ENCODE measurements around the gene CSTB. TPM values are rescaled to one million over a fixed set of nuclear protein-coding genes. Genes with fewer than 3 reads are reported as not detected.

CSTB gene
- polyA plus RNA-seq, 3 donors from 2014 or later, result 37.9 to 63.0 (median 52.2) TPM

- Mint-ChIP-seq H3K27ac (peak overlapping the region; percentile 67 to 83 (median 72)), H3K27me3 (ENCODE audit: low read depth in 3 of 3) (peaks cover 0 to 6% (median 0%) of the 10 kb centered on the region in 3 donors), H3K36me3 (peaks cover 3 to 7% (median 6%) of the 10 kb centered on the region in 3 donors), H3K9me3 (no peaks in the 10 kb centered on the region), H3K4me3 (peak overlapping the region; percentile 84 to 92 (median 87)), H3K4me1 (peaks cover 21 to 31% of the 10 kb centered on the region in 2 donors)
- no peak for DNase-seq
Measured at GRCh38 chr21:43775190-43775589, 918 bp downstream of the CSTB start.

- Mint-ChIP-seq H3K27ac (peak overlapping the region in 2 of 6 donors; percentile 10 to 34), H3K27me3 (ENCODE audit: low read depth in 3 of 3) (peaks cover 0 to 6% (median 1%) of the 10 kb centered on the region in 3 donors), H3K4me3 (peak overlapping the region; percentile 47 to 86 (median 74)), H3K4me1 (peaks cover 19 to 31% of the 10 kb centered on the region in 2 donors), H3K36me3 (peaks cover 3 to 7% (median 6%) of the 10 kb centered on the region in 3 donors), H3K9me3 (no peaks in the 10 kb centered on the region)
- DNase-seq, result no peak
Measured at GRCh38 chr21:43774163-43774562, 1.9 kb downstream of the CSTB start.

- peaks cover 0 to 6% (median 3%) of the 10 kb centered on the region in 3 donors for H3K27me3 Mint-ChIP-seq (ENCODE audit: low read depth in 3 of 3)
- H3K27ac Mint-ChIP-seq, result peak overlapping the region in 1 of 6 donors; percentile 10
- H3K4me1 Mint-ChIP-seq, result peaks cover 15 to 23% of the 10 kb centered on the region in 2 donors
- no peak overlapping the region for H3K4me3 Mint-ChIP-seq
- DNase-seq, result no peak
- H3K36me3 Mint-ChIP-seq, result peaks cover 3 to 7% (median 6%) of the 10 kb centered on the region in 3 donors
- H3K9me3 Mint-ChIP-seq, result no peaks in the 10 kb centered on the region
Measured at GRCh38 chr21:43772425-43772821, 3.7 kb downstream of the CSTB start.

- Mint-ChIP-seq H3K4me3 (no peak overlapping the region), H3K4me1 (peaks cover 14 to 23% of the 10 kb centered on the region in 2 donors), H3K27ac (no peak overlapping the region), H3K36me3 (peaks cover 3 to 7% (median 6%) of the 10 kb centered on the region in 3 donors), H3K27me3 (ENCODE audit: low read depth in 3 of 3) (peaks cover 0 to 7% (median 3%) of the 10 kb centered on the region in 3 donors), H3K9me3 (no peaks in the 10 kb centered on the region)
- DNase-seq, result no peak
Measured at GRCh38 chr21:43771698-43772424, 4.2 kb downstream of the CSTB start.

- Mint-ChIP-seq H3K27ac (no peak overlapping the region), H3K9me3 (no peaks in the 10 kb centered on the region), H3K4me3 (no peak overlapping the region), H3K36me3 (peaks cover 3 to 7% (median 6%) of the 10 kb centered on the region in 3 donors), H3K4me1 (peaks cover 14 to 23% of the 10 kb centered on the region in 2 donors), H3K27me3 (ENCODE audit: low read depth in 3 of 3) (peaks cover 0 to 4% (median 3%) of the 10 kb centered on the region in 3 donors)
- no peak for DNase-seq
Measured at GRCh38 chr21:43771199-43771675, 4.9 kb downstream of the CSTB start.

- no peak overlapping the region for H3K27ac Mint-ChIP-seq
- H3K36me3 Mint-ChIP-seq, result peaks cover 3 to 7% (median 6%) of the 10 kb centered on the region in 3 donors
- no peak for DNase-seq
- H3K9me3 Mint-ChIP-seq, result no peaks in the 10 kb centered on the region
- peaks cover 8 to 16% of the 10 kb centered on the region in 2 donors for H3K4me1 Mint-ChIP-seq
- H3K27me3 Mint-ChIP-seq (ENCODE audit: low read depth in 3 of 3), result peaks cover 0 to 3% (median 1%) of the 10 kb centered on the region in 3 donors
- H3K4me3 Mint-ChIP-seq, result no peak overlapping the region
Measured at GRCh38 chr21:43770066-43770655, 5.9 kb downstream of the CSTB start.

- Mint-ChIP-seq H3K4me3 (no peak overlapping the region), H3K27ac (no peak overlapping the region), H3K36me3 (peaks cover 3 to 7% (median 6%) of the 10 kb centered on the region in 3 donors), H3K27me3 (ENCODE audit: low read depth in 3 of 3) (peaks cover 0 to 3% (median 1%) of the 10 kb centered on the region in 3 donors), H3K4me1 (peaks cover 3 to 9% of the 10 kb centered on the region in 2 donors), H3K9me3 (no peaks in the 10 kb centered on the region)
- DNase-seq, result no peak
Measured at GRCh38 chr21:43769325-43769958, 6.7 kb downstream of the CSTB start.

GRCh38 chr21:43768868-43769167, 7.3 kb downstream of the CSTB start:
- Mint-ChIP-seq H3K4me3 (no peak overlapping the region), H3K27me3 (ENCODE audit: low read depth in 3 of 3) (peaks cover 0 to 3% (median 1%) of the 10 kb centered on the region in 3 donors), H3K4me1 (peaks cover 0 to 3% of the 10 kb centered on the region in 2 donors), H3K36me3 (peaks cover 0 to 3% (median 3%) of the 10 kb centered on the region in 3 donors), H3K27ac (no peak overlapping the region), H3K9me3 (no peaks in the 10 kb centered on the region)
- DNase-seq, result no peak

- Mint-ChIP-seq H3K9me3 (no peaks in the 10 kb centered on the region), H3K27ac (no peak overlapping the region), H3K27me3 (ENCODE audit: low read depth in 3 of 3) (peaks cover 0 to 3% (median 1%) of the 10 kb centered on the region in 3 donors), H3K4me1 (no peaks in the 10 kb centered on the region), H3K4me3 (no peak overlapping the region), H3K36me3 (peaks cover 0 to 3% (median 0%) of the 10 kb centered on the region in 3 donors)
- DNase-seq, result no peak
Measured at GRCh38 chr21:43767984-43768867, 7.9 kb downstream of the CSTB start.

- no peak overlapping the region for H3K27ac Mint-ChIP-seq
- H3K36me3 Mint-ChIP-seq, result peaks cover 0 to 3% (median 0%) of the 10 kb centered on the region in 3 donors
- no peaks in the 10 kb centered on the region for H3K9me3 Mint-ChIP-seq
- H3K4me1 Mint-ChIP-seq, result no peaks in the 10 kb centered on the region
- DNase-seq, result no peak
- H3K27me3 Mint-ChIP-seq (ENCODE audit: low read depth in 3 of 3), result peaks cover 0 to 3% (median 3%) of the 10 kb centered on the region in 3 donors
- no peak overlapping the region for H3K4me3 Mint-ChIP-seq
Measured at GRCh38 chr21:43767498-43767983, 8.6 kb downstream of the CSTB start.

GRCh38 chr21:43766734-43767497, 9.2 kb downstream of the CSTB start:
- peaks cover 0 to 3% (median 3%) of the 10 kb centered on the region in 3 donors for H3K27me3 Mint-ChIP-seq (ENCODE audit: low read depth in 3 of 3)
- peaks cover 0 to 3% (median 0%) of the 10 kb centered on the region in 3 donors for H3K36me3 Mint-ChIP-seq
- no peaks in the 10 kb centered on the region for H3K4me1 Mint-ChIP-seq
- H3K4me3 Mint-ChIP-seq, result no peak overlapping the region
- no peak for DNase-seq
- no peaks in the 10 kb centered on the region for H3K9me3 Mint-ChIP-seq
- no peak overlapping the region for H3K27ac Mint-ChIP-seq

GRCh38 chr21:43764576-43765495, 11.3 kb downstream of the CSTB start:
- H3K27me3 Mint-ChIP-seq (ENCODE audit: low read depth in 3 of 3), result peaks cover 0 to 3% (median 3%) of the 10 kb centered on the region in 3 donors
- H3K9me3 Mint-ChIP-seq, result no peaks in the 10 kb centered on the region
- H3K4me1 Mint-ChIP-seq, result no peaks in the 10 kb centered on the region
- no peak for DNase-seq
- H3K27ac Mint-ChIP-seq, result no peak overlapping the region
- H3K4me3 Mint-ChIP-seq, result no peak overlapping the region
- no peaks in the 10 kb centered on the region for H3K36me3 Mint-ChIP-seq

All from immature natural killer cell (primary cell).